NK-92 treated with Interleukin-12 subunit alpha and Interleukin-12 subunit beta, amount 100 ng/mL, for 24 hours (cell line): ENCODE results near the gene ZFP36L1.

Experiments used
- DNase-seq: peaks from one replicate; lab custom pipeline; 2025; lab: John Stamatoyannopoulos, UW

The ZFP36L1 gene

DNA sequence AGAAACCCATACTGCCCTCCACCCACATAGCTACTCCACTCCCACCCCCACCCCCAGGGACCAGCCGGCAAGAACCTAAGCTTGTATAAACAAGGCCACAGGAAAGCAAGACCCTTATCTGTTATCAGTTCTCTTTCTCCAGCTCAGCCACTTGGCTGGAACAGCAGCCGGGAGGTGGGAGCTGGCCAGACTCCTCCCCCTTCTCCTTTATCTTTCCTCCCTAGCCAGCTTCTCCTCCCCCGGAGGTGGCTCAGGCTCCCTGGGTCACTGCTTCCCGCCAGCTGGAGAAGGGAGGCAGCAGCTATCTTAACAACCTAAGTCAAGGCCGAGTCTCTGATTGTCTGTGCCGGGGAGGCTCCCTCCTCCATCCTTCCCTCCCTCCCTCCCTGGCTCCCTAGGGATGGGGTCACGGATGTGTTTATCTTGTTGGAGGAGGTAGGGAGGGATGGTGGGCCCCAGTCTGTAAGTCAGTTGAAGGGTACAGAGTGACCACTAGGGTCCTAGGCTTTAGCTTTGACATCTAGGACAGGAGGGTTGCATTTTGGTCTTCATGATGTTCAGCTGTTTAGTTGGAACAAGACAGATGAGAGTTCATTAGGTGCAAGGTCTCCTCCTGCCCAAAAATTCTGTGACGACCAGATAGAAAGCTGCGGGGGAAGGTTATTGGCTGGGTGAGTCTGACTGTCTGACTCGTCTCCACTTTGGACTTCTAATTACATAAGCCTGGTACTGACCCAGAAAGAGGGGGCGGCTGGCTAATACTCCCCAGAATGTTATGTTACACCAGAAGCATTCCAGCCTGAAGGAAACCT, 29.7 kb downstream of the ZFP36L1 start:
- DNase-seq: no peak

GRCh38 chr14:68761391-68761790, 31.5 kb downstream of the ZFP36L1 start:
- DNase-seq: no peak

- DNase-seq: no peak
Measured at GRCh38 chr14:68760761-68761160, 32.1 kb downstream of the ZFP36L1 start.

- no peak for DNase-seq
Measured at GRCh38 chr14:68759937-68760336, 32.9 kb downstream of the ZFP36L1 start.

- no peak for DNase-seq
Measured at GRCh38 chr14:68759017-68759560, 33.8 kb downstream of the ZFP36L1 start.

DNA sequence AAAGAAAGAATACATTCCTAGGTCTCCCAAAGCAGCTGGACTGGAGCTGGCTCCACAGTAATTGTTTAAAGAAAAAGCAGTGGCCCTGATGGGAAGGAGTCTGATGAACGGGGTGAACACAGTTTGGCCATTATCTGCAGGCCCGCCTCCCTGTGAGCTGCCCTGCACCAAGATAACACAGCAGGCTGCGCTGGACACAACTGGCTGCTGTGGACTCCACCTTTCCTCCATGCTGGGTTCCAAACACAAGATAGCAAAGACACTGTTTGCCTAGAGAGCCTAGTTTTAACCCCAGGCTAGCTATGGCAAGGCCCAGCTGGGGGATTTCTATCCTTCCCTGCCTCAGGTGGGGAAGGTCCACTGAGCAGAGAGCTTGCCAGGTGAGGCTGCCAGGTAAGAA, 34.6 kb downstream of the ZFP36L1 start:
- no peak for DNase-seq

- no peak for DNase-seq
Measured at GRCh38 chr14:68757618-68758081, 35.2 kb downstream of the ZFP36L1 start.

DNA sequence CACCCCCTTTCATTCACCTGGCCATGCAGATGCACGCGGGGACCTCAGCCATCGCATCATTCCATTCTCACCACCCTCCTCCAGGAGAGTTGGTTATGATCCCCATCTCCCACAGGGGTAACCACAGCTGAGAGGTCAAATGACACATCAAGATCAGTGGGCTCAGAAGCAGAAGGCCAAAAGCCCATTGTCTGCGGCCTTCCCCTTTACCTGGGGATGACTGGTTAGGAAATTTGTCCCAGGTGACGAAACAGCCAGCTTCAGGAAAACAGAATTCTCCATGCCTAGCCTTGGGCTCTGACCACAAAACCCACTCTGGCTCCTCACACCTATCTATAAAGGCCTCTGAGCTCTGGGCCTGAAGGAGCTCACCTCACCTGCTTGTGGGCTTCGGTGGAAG, 36.1 kb downstream of the ZFP36L1 start:
- DNase-seq: no peak

GRCh38 chr14:68756000-68756481, 36.8 kb downstream of the ZFP36L1 start:
- no peak for DNase-seq

DNA sequence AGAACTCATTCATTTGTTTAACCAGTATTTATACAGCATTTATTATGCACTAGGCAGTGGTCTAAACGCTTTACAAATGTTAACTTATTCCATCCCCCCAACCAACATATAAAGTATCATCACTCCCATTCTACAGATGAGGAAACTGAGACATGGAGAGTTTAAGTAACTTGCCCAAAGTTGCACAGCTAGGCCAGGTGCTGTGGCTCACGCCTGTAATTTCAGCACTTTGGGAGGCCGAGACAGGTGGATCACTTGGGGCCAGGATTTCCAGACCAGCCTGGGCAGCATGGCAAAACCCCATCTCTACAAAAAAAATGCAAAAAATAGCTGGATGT, 37.9 kb downstream of the ZFP36L1 start:
- no peak for DNase-seq

- DNase-seq: no peak
Measured at GRCh38 chr14:68753690-68754089, 39.2 kb downstream of the ZFP36L1 start.

GRCh38 chr14:68752271-68753006, 40.4 kb downstream of the ZFP36L1 start:
- DNase-seq: no peak

- DNase-seq: no peak
Measured at GRCh38 chr14:68749487-68750475, 43.1 kb downstream of the ZFP36L1 start.

GRCh38 chr14:68748691-68749090, 44.2 kb downstream of the ZFP36L1 start:
- no peak for DNase-seq

GRCh38 chr14:68748260-68748659, 44.6 kb downstream of the ZFP36L1 start:
- no peak for DNase-seq

DNA sequence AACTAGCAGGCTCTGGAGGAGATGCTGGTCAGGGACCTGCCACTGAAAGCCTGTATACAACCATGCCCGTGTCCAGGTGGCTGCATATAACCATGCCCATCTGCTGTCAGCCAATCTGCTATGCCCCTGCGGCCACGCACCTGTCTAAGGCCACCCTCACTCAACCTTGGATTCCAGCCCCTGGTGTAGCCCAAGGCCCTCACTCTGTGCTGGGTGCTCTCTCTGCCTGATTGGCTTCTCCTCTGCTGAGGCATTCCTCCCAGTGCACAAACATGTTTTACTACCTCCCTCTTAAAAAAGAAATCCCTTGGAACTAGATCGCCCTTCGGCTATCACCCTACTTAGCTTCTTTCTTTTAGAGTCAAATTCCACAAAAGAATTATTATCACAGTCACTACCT, 45.5 kb downstream of the ZFP36L1 start:
- no peak for DNase-seq

DNA sequence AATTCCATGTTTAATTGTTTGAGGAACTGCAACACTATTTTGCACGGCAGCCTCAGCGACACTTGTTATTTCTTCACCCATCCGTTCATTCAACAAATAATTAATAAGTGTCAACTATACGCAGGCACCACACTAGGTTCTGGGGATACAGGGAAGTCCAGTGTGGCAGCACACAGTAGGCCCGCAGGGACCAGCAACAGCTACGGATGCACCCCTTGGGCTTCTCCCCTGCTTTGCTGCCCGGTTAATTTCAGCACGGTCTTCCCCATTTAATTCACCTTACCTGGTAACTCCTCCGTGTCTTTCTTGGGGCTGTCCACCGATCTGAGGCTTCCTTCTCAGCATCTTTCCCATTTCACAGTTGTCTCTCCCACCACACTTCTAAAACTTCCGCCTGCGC, 48.3 kb downstream of the ZFP36L1 start:
- DNase-seq: no peak

DNA sequence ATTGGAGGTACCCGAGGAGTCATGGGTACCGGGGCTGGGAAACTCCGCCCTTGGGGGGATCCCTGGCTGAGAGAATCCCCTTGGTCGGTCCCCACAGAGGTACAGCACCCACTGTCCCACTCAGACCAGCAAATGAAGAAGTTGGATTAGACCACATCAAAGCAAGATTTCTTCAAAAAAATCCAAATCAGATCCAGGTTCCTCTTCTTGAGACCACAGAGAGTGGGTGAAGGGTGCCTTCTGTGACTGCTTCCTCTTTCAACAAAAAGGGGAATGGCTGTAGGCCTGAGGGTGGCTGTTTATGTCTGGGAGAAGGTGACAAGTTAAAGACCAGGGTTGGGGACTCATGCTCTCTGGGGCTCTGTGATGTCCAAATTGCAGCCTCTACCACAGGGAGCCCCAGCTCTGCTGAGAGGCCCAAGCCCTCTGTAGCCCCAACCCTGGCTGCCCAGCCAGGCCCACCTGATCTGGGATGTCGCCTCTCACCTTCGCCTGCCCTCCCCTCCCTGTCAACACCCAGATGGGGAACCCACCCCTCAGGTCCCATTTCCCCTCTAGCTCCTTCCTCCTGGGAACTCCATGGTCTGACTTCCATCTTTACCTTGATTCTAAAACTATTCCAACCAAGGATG, 50.9 kb downstream of the ZFP36L1 start:
- DNase-seq: no peak

- DNase-seq: no peak
Measured at GRCh38 chr14:68741477-68741791, 51.4 kb downstream of the ZFP36L1 start.

DNA sequence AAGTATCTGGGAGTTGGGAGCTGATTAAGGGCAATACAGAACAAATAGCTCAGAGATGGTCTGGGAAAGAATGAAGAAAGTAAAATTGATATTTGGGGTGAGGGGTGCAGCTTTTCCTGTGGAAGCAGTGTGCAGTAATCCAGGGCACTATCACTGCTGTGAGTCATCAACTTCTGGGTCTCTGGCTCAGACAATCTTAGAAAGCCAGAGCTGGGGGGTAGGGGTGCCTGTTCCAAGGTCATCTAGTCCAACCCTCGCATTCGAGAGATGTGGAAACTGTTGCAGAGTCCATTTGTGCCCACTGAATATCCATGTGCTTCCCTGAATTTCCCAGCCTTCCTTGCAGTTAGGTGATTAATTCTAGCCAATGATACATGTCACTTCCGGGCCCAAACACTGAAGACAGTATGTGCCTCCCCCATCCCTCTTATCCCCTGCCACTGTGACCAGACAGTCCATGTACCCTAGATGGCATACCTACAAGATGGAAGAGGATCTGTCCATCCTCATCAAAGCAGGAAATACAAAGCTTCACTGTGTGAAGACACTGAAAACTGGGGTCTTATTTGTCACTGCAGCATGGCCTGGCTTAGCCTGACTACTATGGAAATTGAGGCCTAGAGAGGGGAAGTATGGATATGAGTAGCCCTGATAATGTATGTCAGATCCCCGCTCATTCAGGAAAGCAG, 51.9 kb downstream of the ZFP36L1 start:
- DNase-seq: no peak

DNA sequence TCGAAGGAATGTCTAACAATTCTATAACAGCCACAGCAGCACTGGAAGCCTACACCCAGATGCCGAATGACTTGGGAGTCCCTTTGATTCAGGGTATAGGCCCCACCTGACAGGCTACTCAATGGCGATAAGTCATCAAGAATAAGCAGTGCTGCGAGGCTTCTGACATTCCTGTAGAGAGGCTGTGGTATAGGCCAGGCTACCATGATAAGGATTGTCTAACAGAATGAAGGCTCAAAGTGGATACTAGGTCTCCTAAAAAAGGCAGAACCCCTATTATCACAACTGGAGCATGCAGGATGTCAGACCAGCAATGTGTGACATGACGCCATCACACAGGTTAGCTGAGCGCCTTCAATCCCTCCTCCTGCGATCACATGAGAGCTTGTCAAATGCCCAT, 53.2 kb downstream of the ZFP36L1 start:
- no peak for DNase-seq
